ENCODE measurements around the gene ZCCHC14.

Gene ZCCHC14

DNA sequence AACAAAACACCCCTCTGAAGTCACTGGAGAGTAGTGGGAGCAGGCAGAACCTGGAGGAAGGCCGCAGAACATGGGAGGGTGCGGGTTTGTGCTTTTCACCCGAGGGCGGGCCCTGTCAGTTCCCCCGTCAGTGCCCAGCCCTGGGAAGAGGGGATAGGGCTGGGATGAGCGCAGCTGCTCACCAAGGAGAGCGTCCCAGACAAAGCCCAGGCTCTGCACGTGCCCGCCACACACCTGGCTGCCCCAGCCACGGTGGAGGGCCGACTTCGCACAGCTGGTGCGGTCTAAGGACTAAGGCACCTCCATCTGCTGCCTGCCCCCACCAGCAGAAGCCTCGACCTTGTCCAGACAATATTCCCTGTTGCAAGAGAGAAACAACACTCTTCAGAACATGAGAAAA is 39.5 kb downstream of the ZCCHC14 start:
- peaks cover 39% of the 10 kb centered on the region for H3K36me3 ChIP-seq
- H3K4me1 ChIP-seq (ENCODE audit: control insufficient read depth in 1 of 2, insufficient read depth in 1 of 2, low read depth in 1 of 2, low read length in 1 of 2), result no peaks in the 10 kb centered on the region
- no peak overlapping the region for H3K27ac ChIP-seq
- no peaks in the 10 kb centered on the region for H3K9me3 ChIP-seq
- H3K27me3 ChIP-seq, result no peaks in the 10 kb centered on the region
- TF ChIP-seq, protein P1, sequence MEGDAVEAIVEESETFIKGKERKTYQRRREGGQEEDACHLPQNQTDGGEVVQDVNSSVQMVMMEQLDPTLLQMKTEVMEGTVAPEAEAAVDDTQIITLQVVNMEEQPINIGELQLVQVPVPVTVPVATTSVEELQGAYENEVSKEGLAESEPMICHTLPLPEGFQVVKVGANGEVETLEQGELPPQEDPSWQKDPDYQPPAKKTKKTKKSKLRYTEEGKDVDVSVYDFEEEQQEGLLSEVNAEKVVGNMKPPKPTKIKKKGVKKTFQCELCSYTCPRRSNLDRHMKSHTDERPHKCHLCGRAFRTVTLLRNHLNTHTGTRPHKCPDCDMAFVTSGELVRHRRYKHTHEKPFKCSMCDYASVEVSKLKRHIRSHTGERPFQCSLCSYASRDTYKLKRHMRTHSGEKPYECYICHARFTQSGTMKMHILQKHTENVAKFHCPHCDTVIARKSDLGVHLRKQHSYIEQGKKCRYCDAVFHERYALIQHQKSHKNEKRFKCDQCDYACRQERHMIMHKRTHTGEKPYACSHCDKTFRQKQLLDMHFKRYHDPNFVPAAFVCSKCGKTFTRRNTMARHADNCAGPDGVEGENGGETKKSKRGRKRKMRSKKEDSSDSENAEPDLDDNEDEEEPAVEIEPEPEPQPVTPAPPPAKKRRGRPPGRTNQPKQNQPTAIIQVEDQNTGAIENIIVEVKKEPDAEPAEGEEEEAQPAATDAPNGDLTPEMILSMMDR (IDR thresholded peaks at IDR 0.05), result no peak
- H3K4me3 ChIP-seq (ENCODE audit: low read depth in 1 of 2, low read length in 1 of 2), result no peak overlapping the region

DNA sequence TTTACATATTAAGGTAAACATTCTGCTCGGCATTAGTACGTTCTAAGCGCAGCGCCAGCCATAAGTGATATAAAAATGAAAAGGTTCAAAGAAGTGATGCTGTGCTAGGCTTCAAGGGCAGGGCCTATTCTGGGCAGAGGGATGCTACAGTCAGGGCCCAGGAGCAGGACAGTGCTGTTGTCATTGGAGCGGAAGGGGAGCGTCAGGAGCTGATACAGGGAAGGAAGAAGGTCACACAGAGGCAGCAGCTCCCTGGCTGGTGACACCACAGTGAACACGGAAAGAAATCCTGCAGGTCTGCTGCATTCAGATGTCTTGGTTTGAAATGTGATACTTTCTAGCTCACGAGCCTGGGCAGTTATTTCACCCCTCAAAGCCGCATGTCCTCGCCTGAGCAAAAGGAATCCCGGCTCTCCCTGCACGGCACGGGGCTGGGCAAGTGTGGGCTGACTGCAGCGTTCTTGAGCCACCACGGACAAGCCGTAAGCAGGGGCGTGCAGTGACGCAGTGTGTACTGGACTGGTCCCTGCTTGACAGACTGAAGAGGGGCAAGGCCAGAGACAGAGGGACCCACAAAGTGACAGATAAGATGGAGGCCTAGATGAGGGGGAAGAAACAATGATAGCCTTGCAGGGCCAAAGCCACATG is 41.1 kb downstream of the ZCCHC14 start:
- Histone ChIP-seq H3K4me3 (ENCODE audit: low read depth in 1 of 2, low read length in 1 of 2) (no peak overlapping the region), H3K27ac (no peak overlapping the region), H3K27me3 (no peaks in the 10 kb centered on the region), H3K36me3 (peaks cover 40% of the 10 kb centered on the region), H3K4me1 (ENCODE audit: control insufficient read depth in 1 of 2, insufficient read depth in 1 of 2, low read depth in 1 of 2, low read length in 1 of 2) (no peaks in the 10 kb centered on the region), H3K9me3 (no peaks in the 10 kb centered on the region)
- TF ChIP-seq, protein P1 (IDR thresholded peaks at IDR 0.05), result no peak

DNA sequence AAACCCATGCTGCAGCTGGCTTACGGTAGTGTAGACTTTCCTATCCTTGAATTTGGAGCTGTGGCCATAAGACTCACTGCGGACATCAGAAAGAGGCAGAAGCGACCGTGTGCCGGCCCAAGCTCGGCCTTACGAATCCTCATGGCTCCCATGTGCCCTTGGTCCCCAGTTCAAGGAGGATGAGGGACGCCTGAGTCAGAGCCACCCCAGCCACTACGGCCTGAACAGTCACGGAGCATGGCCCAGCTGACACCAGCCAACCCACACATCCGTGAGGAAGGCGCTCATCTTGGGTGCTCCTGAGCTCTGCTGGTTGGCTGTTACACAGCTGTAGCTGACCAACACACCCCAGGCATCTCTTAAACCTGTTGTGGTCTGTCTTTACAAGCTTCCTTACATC is 44.0 kb downstream of the ZCCHC14 start:
- no peaks in the 10 kb centered on the region for H3K4me1 ChIP-seq (ENCODE audit: control insufficient read depth in 1 of 2, insufficient read depth in 1 of 2, low read depth in 1 of 2, low read length in 1 of 2)
- H3K36me3 ChIP-seq, result peaks cover 36% of the 10 kb centered on the region
- TF ChIP-seq, protein P1 (IDR thresholded peaks at IDR 0.05), result no peak
- H3K4me3 ChIP-seq (ENCODE audit: low read depth in 1 of 2, low read length in 1 of 2), result no peak overlapping the region
- no peaks in the 10 kb centered on the region for H3K27me3 ChIP-seq
- H3K27ac ChIP-seq, result no peak overlapping the region
- no peaks in the 10 kb centered on the region for H3K9me3 ChIP-seq

DNA sequence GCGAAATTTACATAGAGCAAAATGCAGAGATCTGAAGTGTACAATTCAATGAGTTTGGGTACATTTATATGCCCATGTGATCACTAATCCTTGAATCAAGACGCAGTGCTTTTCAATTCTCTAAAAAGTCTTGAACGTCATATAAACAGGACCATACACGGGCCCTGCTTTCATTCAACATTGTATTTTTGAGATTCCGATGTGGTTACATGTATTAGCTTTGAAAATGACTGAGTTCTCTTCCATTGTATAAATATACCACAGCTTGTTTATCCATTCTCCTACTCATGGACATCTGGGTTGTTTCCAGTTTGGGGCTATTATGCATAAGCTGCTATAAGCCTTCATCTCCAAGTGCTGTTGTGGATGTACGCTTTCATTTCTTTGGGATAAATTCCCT is 45.5 kb downstream of the ZCCHC14 start:
- no peaks in the 10 kb centered on the region for H3K27me3 ChIP-seq
- no peak overlapping the region for H3K27ac ChIP-seq
- H3K4me3 ChIP-seq (ENCODE audit: low read depth in 1 of 2, low read length in 1 of 2), result no peak overlapping the region
- H3K36me3 ChIP-seq, result peaks cover 28% of the 10 kb centered on the region
- H3K9me3 ChIP-seq, result no peaks in the 10 kb centered on the region
- H3K4me1 ChIP-seq (ENCODE audit: control insufficient read depth in 1 of 2, insufficient read depth in 1 of 2, low read depth in 1 of 2, low read length in 1 of 2), result no peaks in the 10 kb centered on the region
- TF ChIP-seq, protein P1 (IDR thresholded peaks at IDR 0.05), result no peak

DNA sequence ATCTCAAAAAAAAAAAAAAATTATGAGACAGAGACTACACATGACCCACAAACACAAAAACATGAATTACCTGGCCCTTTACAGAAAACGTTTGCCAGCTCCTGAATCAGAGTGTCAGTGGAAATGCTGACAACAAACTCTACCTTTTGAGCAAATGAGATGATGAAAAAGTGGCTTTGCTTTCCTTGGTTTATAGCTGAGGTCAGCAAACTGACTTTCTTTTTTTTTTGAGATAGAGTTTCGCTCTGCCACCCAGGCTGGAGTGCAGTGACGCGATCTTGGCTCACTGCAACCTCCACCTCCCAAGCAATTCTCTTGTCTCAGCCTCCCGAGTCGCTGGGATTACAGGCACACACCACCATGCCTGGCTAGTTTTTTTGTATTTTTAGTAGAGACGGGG is 46.3 kb downstream of the ZCCHC14 start:
- peaks cover 20% of the 10 kb centered on the region for H3K36me3 ChIP-seq

More for the DNA sequence above, 46.3 kb downstream of the ZCCHC14 start:
- Histone ChIP-seq H3K9me3 (no peaks in the 10 kb centered on the region), H3K27me3 (no peaks in the 10 kb centered on the region), H3K27ac (no peak overlapping the region), H3K4me3 (ENCODE audit: low read depth in 1 of 2, low read length in 1 of 2) (no peak overlapping the region), H3K4me1 (ENCODE audit: control insufficient read depth in 1 of 2, insufficient read depth in 1 of 2, low read depth in 1 of 2, low read length in 1 of 2) (no peaks in the 10 kb centered on the region)
- TF ChIP-seq, protein P1 (IDR thresholded peaks at IDR 0.05), result no peak

Data from neutrophil (primary cell).